Measurements from ENCODE around the gene NFS1. TPM values are rescaled to one million over a fixed set of nuclear protein-coding genes. Genes with fewer than 3 reads are reported as not detected.

The NFS1 gene
- polyA plus RNA-seq, 2 of the 4 experiments (the other 2 are of a cell fraction) = 44.0 to 50.5 TPM

- no peak for DNase-seq (ENCODE audit: low read depth in 1 of 2, low spot score in 1 of 2)
- FAIRE-seq = no peak
- ChIA-PET POLR2A (no interaction called here), CTCF (interaction anchor here (0.6 to 5.2 kb wide), 18 partner anchors 10 to 518 kb away, joined by 3 to 73 read pairs (median 4); partner anchors contain the start of gene SCAND1)
- TF ChIP-seq ZNF302 (CRISPR knock-in tag; IDR thresholded peaks at IDR 0.05) (no peak), TP53 (CRISPR knock-in tag; IDR thresholded peaks at IDR 0.05) (no peak), BHLHE40 (IDR thresholded peaks at IDR 0.05; ENCODE audit: low read depth, low read length) (no peak), JUNB (IDR thresholded peaks at IDR 0.05) (no peak), TFCP2L1 (CRISPR knock-in tag; IDR thresholded peaks at IDR 0.05) (no peak)
- Histone ChIP-seq H3K9me3 (no peaks in the 10 kb centered on the region), H3K4me2 (no peak overlapping the region), H3K4me3 (no peak overlapping the region), H3K4me1 (peaks cover 24% of the 10 kb centered on the region), H3K27ac (no peak overlapping the region)
- WGBS (ENCODE audit: missing lambda C conversion rate) = 94% methylated on average over 11 of the region's 11 CpGs
- no peak for ATAC-seq
Measured at GRCh38 chr20:35620818-35621559, 78.2 kb downstream of the NFS1 start.

DNA sequence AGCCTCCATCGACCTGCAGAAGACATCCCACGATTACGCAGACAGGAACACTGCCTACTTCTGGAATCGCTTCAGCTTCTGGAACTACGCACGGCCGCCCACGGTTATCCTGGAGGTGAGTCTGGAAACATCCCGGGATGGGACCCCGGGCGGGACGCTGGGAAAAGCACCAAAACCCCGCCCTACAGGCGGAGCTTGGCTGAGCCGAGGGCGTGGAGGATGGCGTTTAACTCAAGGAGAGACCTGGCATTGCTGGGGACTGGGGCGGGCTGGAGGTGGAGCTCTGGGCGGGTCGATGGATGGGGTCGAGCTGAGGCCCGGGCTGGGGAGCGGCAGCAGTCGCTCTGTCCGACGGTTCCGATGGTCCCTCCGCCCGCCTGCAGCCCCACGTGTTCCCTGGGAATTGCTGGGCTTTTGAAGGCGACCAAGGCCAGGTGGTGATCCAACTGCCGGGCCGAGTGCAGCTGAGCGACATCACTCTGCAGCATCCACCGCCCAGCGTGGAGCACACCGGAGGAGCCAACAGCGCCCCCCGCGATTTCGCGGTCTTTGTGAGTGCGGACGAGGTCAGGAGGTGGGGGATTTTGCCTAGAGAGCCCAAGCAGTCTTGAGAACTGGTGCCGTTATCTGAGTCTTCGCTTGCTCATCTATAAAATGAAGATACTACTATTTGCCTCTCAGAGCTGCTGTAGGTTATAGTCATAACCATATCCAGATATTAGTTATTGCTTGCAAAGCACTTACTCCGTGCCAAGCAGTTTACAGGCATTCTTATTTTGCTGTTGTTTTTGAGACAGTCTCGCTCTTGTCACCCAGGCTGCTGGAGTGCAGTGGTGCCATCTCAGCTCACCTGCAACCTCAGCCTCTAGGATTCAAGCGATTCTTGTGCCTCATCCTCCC, 79.7 kb downstream of the NFS1 start:
- POLR2A ChIA-PET = interaction anchor here (0.8 to 4.2 kb wide), 6 partner anchors 11 to 123 kb away, joined by 3 to 51 read pairs (median 4); partner anchors contain the start of genes CPNE1, ERGIC3, NFS1 and RBM12
- peak overlapping the region; percentile 85 for H3K4me2 ChIP-seq
- H3K9me3 ChIP-seq = no peaks in the 10 kb centered on the region
- peak overlapping the region; percentile 80 to 90 for H3K27ac ChIP-seq
- CTCF ChIA-PET = interaction anchor here (0.6 to 6.6 kb wide), 40 partner anchors 8 to 519 kb away, joined by 3 to 73 read pairs (median 5); partner anchors contain the start of genes ERGIC3 and SCAND1
- WGBS (ENCODE audit: missing lambda C conversion rate) = 14% methylated on average over 23 of the region's 49 CpGs
- FAIRE-seq = no peak
- peak; percentile 89 to 96 for DNase-seq (ENCODE audit: low read depth in 1 of 2, low spot score in 1 of 2)
- peaks cover 18% of the 10 kb centered on the region for H3K4me1 ChIP-seq
- H3K4me3 ChIP-seq = peak overlapping the region; percentile 61
- peak; percentile 66 to 79 for ATAC-seq
- TF ChIP-seq KDM1A (IDR thresholded peaks at IDR 0.05; ENCODE audit: low read depth) (no peak), EHF (CRISPR knock-in tag; IDR thresholded peaks at IDR 0.05) (no peak), RNF2 (IDR thresholded peaks at IDR 0.05; ENCODE audit: borderline replicate concordance, low read depth) (no peak), RCOR1 (IDR thresholded peaks at IDR 0.05; ENCODE audit: low read depth, low read length) (no peak), TFCP2L1 (CRISPR knock-in tag; IDR thresholded peaks at IDR 0.05) (no peak), JUN (IDR thresholded peaks at IDR 0.05) (peak in 1 of 2 experiments; percentile 43; a peak in 1 of 5 replicates), HDAC2 (IDR thresholded peaks at IDR 0.05) (no peak), HOXB13 (CRISPR knock-in tag; IDR thresholded peaks at IDR 0.05; ENCODE audit: low read depth) (no peak), ELK1 (IDR thresholded peaks at IDR 0.05; ENCODE audit: low read depth, low read length) (no peak), RFX5 (IDR thresholded peaks at IDR 0.05) (no peak), HEYL (CRISPR knock-in tag; IDR thresholded peaks at IDR 0.05) (no peak), RAD21 (conservative IDR thresholded peaks at IDR 0.05 in 1 of 2, IDR thresholded peaks at IDR 0.05 in 1 of 2) (peak in 1 of 2 experiments; percentile 35; a peak in 3 of 5 replicates), E2F6 (IDR thresholded peaks at IDR 0.05; ENCODE audit: borderline replicate concordance, low read depth) (peak; percentile 63; the same call in 1 of the 2 replicates), MAFK (IDR thresholded peaks at IDR 0.05; ENCODE audit: partially characterized antibody) (no peak), CHD4 (IDR thresholded peaks at IDR 0.05; ENCODE audit: borderline replicate concordance) (no peak), KDM5A (IDR thresholded peaks at IDR 0.05) (no peak), NFE2L2 (conservative IDR thresholded peaks at IDR 0.05; ENCODE audit: low read length) (0 out of 2 replicates have a peak, but pooled peaks have one; percentile 3), PHF8 (IDR thresholded peaks at IDR 0.05; ENCODE audit: borderline replicate concordance, low read depth) (no peak), JUNB (IDR thresholded peaks at IDR 0.05) (no peak), ZFP36 (IDR thresholded peaks at IDR 0.05; ENCODE audit: borderline replicate concordance, partially characterized antibody) (no peak), NPAS2 (CRISPR knock-in tag; IDR thresholded peaks at IDR 0.05; ENCODE audit: borderline replicate concordance) (no peak), FOXS1 (CRISPR knock-in tag; IDR thresholded peaks at IDR 0.05) (no peak), CBX8 (IDR thresholded peaks at IDR 0.05) (no peak)
- TF ChIP-seq, protein P1, sequence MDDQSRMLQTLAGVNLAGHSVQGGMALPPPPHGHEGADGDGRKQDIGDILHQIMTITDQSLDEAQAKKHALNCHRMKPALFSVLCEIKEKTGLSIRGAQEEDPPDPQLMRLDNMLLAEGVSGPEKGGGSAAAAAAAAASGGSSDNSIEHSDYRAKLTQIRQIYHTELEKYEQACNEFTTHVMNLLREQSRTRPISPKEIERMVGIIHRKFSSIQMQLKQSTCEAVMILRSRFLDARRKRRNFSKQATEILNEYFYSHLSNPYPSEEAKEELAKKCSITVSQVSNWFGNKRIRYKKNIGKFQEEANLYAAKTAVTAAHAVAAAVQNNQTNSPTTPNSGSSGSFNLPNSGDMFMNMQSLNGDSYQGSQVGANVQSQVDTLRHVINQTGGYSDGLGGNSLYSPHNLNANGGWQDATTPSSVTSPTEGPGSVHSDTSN (IDR thresholded peaks at IDR 0.05) = no peak
- TF ChIP-seq, protein P2, sequence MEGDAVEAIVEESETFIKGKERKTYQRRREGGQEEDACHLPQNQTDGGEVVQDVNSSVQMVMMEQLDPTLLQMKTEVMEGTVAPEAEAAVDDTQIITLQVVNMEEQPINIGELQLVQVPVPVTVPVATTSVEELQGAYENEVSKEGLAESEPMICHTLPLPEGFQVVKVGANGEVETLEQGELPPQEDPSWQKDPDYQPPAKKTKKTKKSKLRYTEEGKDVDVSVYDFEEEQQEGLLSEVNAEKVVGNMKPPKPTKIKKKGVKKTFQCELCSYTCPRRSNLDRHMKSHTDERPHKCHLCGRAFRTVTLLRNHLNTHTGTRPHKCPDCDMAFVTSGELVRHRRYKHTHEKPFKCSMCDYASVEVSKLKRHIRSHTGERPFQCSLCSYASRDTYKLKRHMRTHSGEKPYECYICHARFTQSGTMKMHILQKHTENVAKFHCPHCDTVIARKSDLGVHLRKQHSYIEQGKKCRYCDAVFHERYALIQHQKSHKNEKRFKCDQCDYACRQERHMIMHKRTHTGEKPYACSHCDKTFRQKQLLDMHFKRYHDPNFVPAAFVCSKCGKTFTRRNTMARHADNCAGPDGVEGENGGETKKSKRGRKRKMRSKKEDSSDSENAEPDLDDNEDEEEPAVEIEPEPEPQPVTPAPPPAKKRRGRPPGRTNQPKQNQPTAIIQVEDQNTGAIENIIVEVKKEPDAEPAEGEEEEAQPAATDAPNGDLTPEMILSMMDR (IDR thresholded peaks at IDR 0.05) = peak; percentile 75
- TF ChIP-seq, protein P3, sequence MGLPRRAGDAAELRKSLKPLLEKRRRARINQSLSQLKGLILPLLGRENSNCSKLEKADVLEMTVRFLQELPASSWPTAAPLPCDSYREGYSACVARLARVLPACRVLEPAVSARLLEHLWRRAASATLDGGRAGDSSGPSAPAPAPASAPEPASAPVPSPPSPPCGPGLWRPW (IDR thresholded peaks at IDR 0.05) = no peak
- TF ChIP-seq, protein P4, sequence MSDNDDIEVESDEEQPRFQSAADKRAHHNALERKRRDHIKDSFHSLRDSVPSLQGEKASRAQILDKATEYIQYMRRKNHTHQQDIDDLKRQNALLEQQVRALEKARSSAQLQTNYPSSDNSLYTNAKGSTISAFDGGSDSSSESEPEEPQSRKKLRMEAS (IDR thresholded peaks at IDR 0.05) = peak; percentile 91
